ENCODE data around the gene CHURC1. TPM values are rescaled to one million over a fixed set of nuclear protein-coding genes. Genes with fewer than 3 reads are reported as not detected.

CHURC1 gene
- total and polyA plus RNA-seq, 2 of the 4 experiments (the other 2 are of a cell fraction): 38.0 to 69.5 TPM

DNA sequence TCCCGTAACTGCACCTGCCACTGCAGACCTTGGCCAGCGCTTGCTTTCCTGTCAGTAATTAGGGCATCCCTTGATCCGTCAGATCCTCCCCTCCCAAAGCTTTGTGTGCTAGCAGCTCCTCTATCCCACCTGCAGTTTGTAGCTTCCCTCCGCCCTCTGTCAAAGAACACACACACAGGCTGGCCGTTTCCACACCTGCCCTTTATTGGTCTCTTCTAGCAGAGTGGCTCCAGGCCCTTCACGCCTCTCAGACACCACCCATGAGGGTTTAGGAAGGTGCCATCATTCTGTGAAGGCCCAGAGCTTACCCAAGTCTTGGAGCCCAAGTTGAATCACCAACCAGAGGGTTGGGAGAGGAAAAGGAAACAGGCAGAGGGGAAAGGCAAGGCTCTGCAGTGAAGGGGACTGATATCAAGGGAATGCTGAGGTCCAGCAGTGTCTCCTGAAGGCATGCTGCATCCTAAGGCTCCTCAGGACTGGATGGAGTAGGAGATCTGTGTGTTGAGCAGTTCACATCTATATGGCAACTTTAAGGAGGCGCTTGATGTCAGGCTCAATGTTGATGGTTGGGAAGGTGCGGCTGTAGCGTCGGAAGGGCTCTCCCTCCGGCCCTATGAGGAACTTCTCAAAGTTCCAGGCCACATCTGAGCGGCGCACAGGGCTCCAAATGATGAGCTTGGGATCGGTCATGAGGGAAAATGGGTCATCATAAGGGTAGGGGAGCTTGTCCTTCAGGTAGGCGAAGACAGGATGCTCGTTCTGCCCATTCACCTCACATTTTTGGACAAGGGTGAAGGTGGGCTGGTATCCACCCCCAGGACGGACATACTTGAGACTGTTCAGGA, 24.9 kb downstream of the CHURC1 start:
- Histone ChIP-seq H3K79me1 (ENCODE audit: low read depth in 1 of 2, low read length in 2 of 2) (peaks cover 0 to 3% of the 10 kb centered on the region in 2 experiments; a peak in 1 of 4 replicates), H3K4me1 (ENCODE audit: control insufficient read depth, insufficient read depth, low read length) (no peaks in the 10 kb centered on the region), H2BK20ac (ENCODE audit: low read depth, low read length) (no peak overlapping the region), H3K9me3 (ENCODE audit: control insufficient read depth, insufficient read depth, low read length) (no peaks in the 10 kb centered on the region), H3K18ac (ENCODE audit: low read depth, low read length) (no peak overlapping the region), H3K9ac (ENCODE audit: low read depth, low read length) (no peak overlapping the region), H4K8ac (ENCODE audit: low read depth in 2 of 2, low read length in 2 of 2) (no peak overlapping the region), H2AFZ (replicated peaks; ENCODE audit: low read length, poor library complexity) (no peak overlapping the region), H4K5ac (ENCODE audit: low read depth, low read length) (no peak overlapping the region), H2BK15ac (ENCODE audit: low read depth, low read length) (no peak overlapping the region), H3K27me3 (ENCODE audit: control insufficient read depth, insufficient read depth, low read length) (no peaks in the 10 kb centered on the region), H3K9me1 (ENCODE audit: insufficient read depth, low read length) (peaks cover 4% of the 10 kb centered on the region; the same call in 1 of the 2 replicates), H4K91ac (ENCODE audit: insufficient read depth, low read depth, low read length) (no peak overlapping the region), H3K14ac (replicated peaks; ENCODE audit: low read depth, low read length) (no peak overlapping the region), H2AK5ac (ENCODE audit: low read depth, low read length) (no peak overlapping the region), H3K4me2 (ENCODE audit: low read depth, low read length) (no peak overlapping the region), H3K4ac (ENCODE audit: low read depth, low read length) (no peak overlapping the region), H3K56ac (ENCODE audit: extremely low read depth, insufficient read depth, low read length) (no peak overlapping the region), H3K27ac (ENCODE audit: insufficient read depth, low read length) (no peak overlapping the region), H2BK120ac (ENCODE audit: low read depth, low read length) (no peak overlapping the region), H2AK9ac (replicated peaks; ENCODE audit: low read depth, low read length, poor library complexity) (no peak overlapping the region), H3K4me3 (ENCODE audit: insufficient read depth, low read depth, low read length) (no peak overlapping the region), H2BK5ac (ENCODE audit: low read depth, low read length, poor library complexity, severe bottlenecking) (no peak overlapping the region), H3K36me3 (ENCODE audit: control insufficient read depth, insufficient read depth, low read length) (peaks cover 8% of the 10 kb centered on the region), H3K23ac (ENCODE audit: low read depth, low read length) (no peak overlapping the region), H4K20me1 (ENCODE audit: insufficient read depth, low read length) (no peaks in the 10 kb centered on the region; the same call in 1 of the 2 replicates)
- ChIA-PET CTCF (no interaction called here), POLR2A (ENCODE audit: unreplicated experiment) (no interaction called here)
- WGBS, 2 experiments (ENCODE audit: extremely low coverage in 2 of 2, insufficient read length in 1 of 2): 97% methylated on average over 6 of the region's 17 CpGs; no CpG with 5 or more reads in 1 of the 2 experiments
- dilution Hi-C loops (cut with HindIII; ENCODE audit: low sequenced_read_pairs, unreplicated experiment) (no loop called here), in situ Hi-C loops (cut with MboI; ENCODE audit: low sequenced_read_pairs) (no loop called here), intact Hi-C loops (cut with micrococcal nuclease) (no loop called here)
- no TSS peak for BruUV-seq (replicated peaks)
- ATAC-seq (ENCODE audit: low read depth) (no peak), DNase-seq (no peak)
- TF ChIP-seq RCOR1 (IDR thresholded peaks at IDR 0.05; ENCODE audit: insufficient replicate concordance, low read length) (no peak), RAD21 (IDR thresholded peaks at IDR 0.05; ENCODE audit: low read length) (no peak), MAZ (IDR thresholded peaks at IDR 0.05; ENCODE audit: borderline replicate concordance, low read depth, low read length) (no peak), POLR2A (IDR thresholded peaks at IDR 0.05; ENCODE audit: low read depth, low read length) (no peak), MAFK (IDR thresholded peaks at IDR 0.05; ENCODE audit: low read depth, low read length) (no peak), RFX5 (IDR thresholded peaks at IDR 0.05; ENCODE audit: low read depth, low read length) (no peak), NFE2L2 (IDR thresholded peaks at IDR 0.05; ENCODE audit: low read depth, low read length) (no peak), MXI1 (IDR thresholded peaks at IDR 0.05; ENCODE audit: borderline replicate concordance, low read depth, low read length) (no peak), CEBPB (IDR thresholded peaks at IDR 0.05; ENCODE audit: low read depth, low read length) (no peak), CHD1 (IDR thresholded peaks at IDR 0.05; ENCODE audit: low read depth, low read length) (no peak), BHLHE40 (IDR thresholded peaks at IDR 0.05; ENCODE audit: low read depth, low read length) (no peak), FOS (IDR thresholded peaks at IDR 0.05; ENCODE audit: low read depth, low read length) (no peak), SMC3 (IDR thresholded peaks at IDR 0.05; ENCODE audit: low read depth, low read length) (no peak)
- TF ChIP-seq, protein P1, sequence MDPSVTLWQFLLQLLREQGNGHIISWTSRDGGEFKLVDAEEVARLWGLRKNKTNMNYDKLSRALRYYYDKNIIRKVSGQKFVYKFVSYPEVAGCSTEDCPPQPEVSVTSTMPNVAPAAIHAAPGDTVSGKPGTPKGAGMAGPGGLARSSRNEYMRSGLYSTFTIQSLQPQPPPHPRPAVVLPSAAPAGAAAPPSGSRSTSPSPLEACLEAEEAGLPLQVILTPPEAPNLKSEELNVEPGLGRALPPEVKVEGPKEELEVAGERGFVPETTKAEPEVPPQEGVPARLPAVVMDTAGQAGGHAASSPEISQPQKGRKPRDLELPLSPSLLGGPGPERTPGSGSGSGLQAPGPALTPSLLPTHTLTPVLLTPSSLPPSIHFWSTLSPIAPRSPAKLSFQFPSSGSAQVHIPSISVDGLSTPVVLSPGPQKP (IDR thresholded peaks at IDR 0.05; ENCODE audit: borderline replicate concordance, low read depth, low read length): no peak
- TF ChIP-seq, protein P2, sequence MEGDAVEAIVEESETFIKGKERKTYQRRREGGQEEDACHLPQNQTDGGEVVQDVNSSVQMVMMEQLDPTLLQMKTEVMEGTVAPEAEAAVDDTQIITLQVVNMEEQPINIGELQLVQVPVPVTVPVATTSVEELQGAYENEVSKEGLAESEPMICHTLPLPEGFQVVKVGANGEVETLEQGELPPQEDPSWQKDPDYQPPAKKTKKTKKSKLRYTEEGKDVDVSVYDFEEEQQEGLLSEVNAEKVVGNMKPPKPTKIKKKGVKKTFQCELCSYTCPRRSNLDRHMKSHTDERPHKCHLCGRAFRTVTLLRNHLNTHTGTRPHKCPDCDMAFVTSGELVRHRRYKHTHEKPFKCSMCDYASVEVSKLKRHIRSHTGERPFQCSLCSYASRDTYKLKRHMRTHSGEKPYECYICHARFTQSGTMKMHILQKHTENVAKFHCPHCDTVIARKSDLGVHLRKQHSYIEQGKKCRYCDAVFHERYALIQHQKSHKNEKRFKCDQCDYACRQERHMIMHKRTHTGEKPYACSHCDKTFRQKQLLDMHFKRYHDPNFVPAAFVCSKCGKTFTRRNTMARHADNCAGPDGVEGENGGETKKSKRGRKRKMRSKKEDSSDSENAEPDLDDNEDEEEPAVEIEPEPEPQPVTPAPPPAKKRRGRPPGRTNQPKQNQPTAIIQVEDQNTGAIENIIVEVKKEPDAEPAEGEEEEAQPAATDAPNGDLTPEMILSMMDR (conservative IDR thresholded peaks at IDR 0.05; ENCODE audit: low read depth, low read length): no peak
